GM12874 (cell line): ENCODE results near the gene PDGFA.

ENCODE experiments used
- CTCF ChIP-seq: IDR thresholded peaks from 2 replicates; pipeline ENCODE4 v1.5.1; 2011; ENCODE audit warnings: low read depth, mild to moderate bottlenecking, control low read depth, low read length, moderate library complexity; ENCODE audit not compliant: insufficient read depth

The PDGFA gene

DNA sequence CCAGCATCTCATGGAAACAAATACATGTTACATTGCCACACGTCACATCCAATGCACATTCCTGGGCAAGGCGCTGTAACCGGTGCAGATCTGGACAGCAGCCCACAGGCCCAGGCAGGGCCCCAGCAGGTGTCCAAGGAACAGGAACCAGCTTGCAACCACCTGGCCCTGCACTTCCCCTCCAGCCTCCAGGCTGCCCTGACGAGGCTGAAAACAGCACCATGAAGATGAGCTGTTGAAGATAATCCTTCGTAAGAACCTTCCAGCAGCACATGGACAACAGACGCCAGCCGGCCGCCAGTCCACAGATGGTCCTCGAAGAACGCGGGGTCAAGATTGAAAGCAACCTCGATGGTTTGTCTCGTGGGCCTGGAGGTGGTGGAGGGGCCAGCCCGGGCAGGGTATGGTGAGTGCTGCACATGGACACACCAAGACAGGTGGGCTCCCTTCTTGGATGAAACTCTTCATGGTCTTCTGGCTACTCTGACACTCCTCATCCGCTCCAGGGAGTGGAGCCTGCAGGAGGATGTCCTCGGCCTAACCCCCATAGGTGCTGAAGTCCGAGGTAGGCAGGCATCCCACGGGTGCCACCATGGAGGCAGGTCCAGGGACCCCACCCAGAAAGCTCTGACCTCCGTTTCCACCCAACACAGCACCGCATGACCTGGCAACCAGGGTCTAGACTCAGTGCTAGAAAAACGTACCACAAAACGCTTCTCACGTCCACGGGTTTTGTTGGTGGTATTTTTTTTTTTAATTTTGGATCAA lies 22.9 kb downstream of the PDGFA start:
- no peak for TF ChIP-seq CTCF

GRCh38 chr7:495761-496321 lies 23.8 kb downstream of the PDGFA start:
- TF ChIP-seq CTCF, result no peak

- no peak for TF ChIP-seq CTCF
These were observed 24.3 kb downstream of the PDGFA start for GRCh38 chr7:495326-495725.

- TF ChIP-seq CTCF, result no peak
These were observed 24.7 kb downstream of the PDGFA start for GRCh38 chr7:494906-495305.

GRCh38 chr7:494259-494687 lies 25.4 kb downstream of the PDGFA start:
- TF ChIP-seq CTCF, result no peak

- no peak for TF ChIP-seq CTCF
These were observed 25.9 kb downstream of the PDGFA start for GRCh38 chr7:493661-494251.

GRCh38 chr7:492714-493065 lies 27.0 kb downstream of the PDGFA start:
- no peak for TF ChIP-seq CTCF
